HG03097 (cell line): ENCODE data around the gene CCR2.
"Not testable (repeated sequence)": the region's sequence is repeated elsewhere in the genome, so short reads cannot be mapped to it uniquely, and the experiment has no call there.

Experiments used
- ATAC-seq: cut with Tn5 transposase; IDR thresholded peaks from one replicate; pipeline ENCODE4 v1.9.1; 2021; ENCODE audit not compliant: unreplicated experiment, low FRiP score

Gene CCR2

GRCh38 chr3:46374755-46375154 is 20.8 kb downstream of the CCR2 start:
- no peak for ATAC-seq

- no peak for ATAC-seq
These were observed 21.3 kb downstream of the CCR2 start for GRCh38 chr3:46375218-46375617.

GRCh38 chr3:46375814-46376213 is 21.9 kb downstream of the CCR2 start:
- ATAC-seq: no peak

GRCh38 chr3:46378426-46378942 is 24.6 kb downstream of the CCR2 start:
- ATAC-seq: no peak

GRCh38 chr3:46380471-46381221 is 26.7 kb downstream of the CCR2 start:
- ATAC-seq: no peak

- ATAC-seq: no peak
These were observed 27.7 kb downstream of the CCR2 start for GRCh38 chr3:46381625-46382024.

GRCh38 chr3:46383211-46383950 is 29.5 kb downstream of the CCR2 start:
- no peak for ATAC-seq

- no peak for ATAC-seq
These were observed 30.0 kb downstream of the CCR2 start for GRCh38 chr3:46383951-46384330.

- ATAC-seq: no peak
These were observed 32.3 kb downstream of the CCR2 start for GRCh38 chr3:46386205-46386604.

GRCh38 chr3:46388847-46389246 is 34.9 kb downstream of the CCR2 start:
- ATAC-seq: not testable (repeated sequence)

- no peak for ATAC-seq
These were observed 35.4 kb downstream of the CCR2 start for GRCh38 chr3:46389306-46389705.

GRCh38 chr3:46391526-46391925 is 37.6 kb downstream of the CCR2 start:
- not testable (repeated sequence) for ATAC-seq

GRCh38 chr3:46393011-46393410 is 39.1 kb downstream of the CCR2 start:
- no peak for ATAC-seq

- no peak for ATAC-seq
These were observed 39.9 kb downstream of the CCR2 start for GRCh38 chr3:46393554-46394434.

GRCh38 chr3:46395210-46395661 is 41.3 kb downstream of the CCR2 start:
- ATAC-seq: no peak

- no peak for ATAC-seq
These were observed 42.0 kb downstream of the CCR2 start for GRCh38 chr3:46395766-46396530.

- no peak for ATAC-seq
These were observed 43.2 kb downstream of the CCR2 start for GRCh38 chr3:46397111-46397510.

GRCh38 chr3:46398186-46398955 is 44.5 kb downstream of the CCR2 start:
- ATAC-seq: no peak

- no peak for ATAC-seq
These were observed 45.2 kb downstream of the CCR2 start for GRCh38 chr3:46399098-46399497.
